Caco-2 (cell line): ENCODE results near the gene VPS45. TPM values are rescaled to one million over a fixed set of nuclear protein-coding genes. Genes with fewer than 3 reads are reported as not detected.

ENCODE experiments used
- BruUV-seq: library from RNA; stranded (reverse); fragments of 400-500 nt; replicated peaks from 2 replicates; lab custom pipeline; 2021; lab: Mats Ljungman, UMichigan
- CTCF ChIA-PET: fragments of 300-600 bp; sonication (Branson Sonifier 250); formaldehyde crosslinking; loops from one replicate; lab custom pipeline; 2022; ENCODE audit warnings: antibody characterized with exemption; lab: Charles Lee
- POLR2A ChIA-PET: fragments of 300-600 bp; sonication (Branson Sonifier 250); formaldehyde crosslinking; loops from one replicate; lab custom pipeline; 2022; ENCODE audit warnings: antibody characterized with exemption; lab: Charles Lee
- DNase-seq, 2 experiments: peaks; one replicate each; pipeline versions ENCODE4 v3.0.0 to v3.0.0-alpha.2; 2020 to 2022
- H3K27me3 ChIP-seq: replicated peaks from 2 replicates; pipeline ENCODE4 v1.6.0; 2011; ENCODE audit warnings: low read length; ENCODE audit not compliant: control insufficient read depth, insufficient read depth
- H3K36me3 ChIP-seq: 2 replicates; pipeline ENCODE4 v1.5.1; 2011; ENCODE audit warnings: low read length; ENCODE audit not compliant: control insufficient read depth, insufficient read depth
- H3K4me1 ChIP-seq: fragments of 250-450 bp; sonication (Bioruptor Pico); 2 replicates; pipeline ENCODE4 v1.5.1; 2020; ENCODE audit warnings: mild to moderate bottlenecking
- H3K4me3 ChIP-seq: 2 replicates; pipeline ENCODE4 v1.5.1; 2011; ENCODE audit warnings: low read depth, mild to moderate bottlenecking, control low read depth, low read length
- H3K9me3 ChIP-seq: fragments of 250-450 bp; sonication (Bioruptor Pico); 2 replicates; pipeline ENCODE4 v1.5.1; 2020; ENCODE audit warnings: mild to moderate bottlenecking, moderate library complexity
- H3K27ac Mint-ChIP-seq: one replicate; pipeline ENCODE4 v1.8.0; 2022; ENCODE audit warnings: mixed read lengths; ENCODE audit not compliant: unreplicated experiment
- H3K27me3 Mint-ChIP-seq: one replicate; pipeline ENCODE4 v1.8.0; 2022; ENCODE audit warnings: mixed read lengths; ENCODE audit not compliant: insufficient read depth, unreplicated experiment
- H3K36me3 Mint-ChIP-seq: one replicate; pipeline ENCODE4 v1.8.0; 2022; ENCODE audit warnings: mild to moderate bottlenecking, mixed read lengths; ENCODE audit not compliant: insufficient read depth, unreplicated experiment
- H3K4me1 Mint-ChIP-seq: one replicate; pipeline ENCODE4 v1.8.0; 2022; ENCODE audit warnings: low read depth, mixed read lengths; ENCODE audit not compliant: unreplicated experiment
- H3K4me3 Mint-ChIP-seq: one replicate; pipeline ENCODE4 v1.8.0; 2022; ENCODE audit warnings: mild to moderate bottlenecking, moderate library complexity, mixed read lengths; ENCODE audit not compliant: unreplicated experiment
- H3K9me3 Mint-ChIP-seq: one replicate; pipeline ENCODE4 v1.8.0; 2022; ENCODE audit warnings: mixed read lengths; ENCODE audit not compliant: unreplicated experiment
- intact Hi-C: fragments of 100-400 bp; cut with micrococcal nuclease; formaldehyde crosslinking; loops from one replicate; pipeline ENCODE4 v1.10.0; 2022; ENCODE audit not compliant: unreplicated experiment
- total RNA-seq: library from RNA; stranded (reverse); gene quantifications from 2 replicates; pipeline ENCODE4 v1.2.3, GENCODE V29; 2022
- TF ChIP-seq, protein P1 (sequence below), 2 experiments: fragments of 200-600 bp in 1 of 2; IDR thresholded peaks; 1 replicate in 1 of 2; 2 replicates in 1 of 2; pipeline versions ENCODE4 v1.5.1 to v1.8.0; 2011 to 2022; ENCODE audit warnings: antibody characterized with exemption in 1 of 2, control low read depth in 1 of 2, inconsistent platforms in 1 of 2, low read depth in 1 of 2, low read length in 1 of 2, mild to moderate bottlenecking in 1 of 2, moderate library complexity in 1 of 2; ENCODE audit not compliant: insufficient read depth in 1 of 2, severe bottlenecking in 1 of 2, unreplicated experiment in 1 of 2

VPS45 gene
- total RNA-seq, 1 experiment from 2014 or later: 19.8 TPM

DNA sequence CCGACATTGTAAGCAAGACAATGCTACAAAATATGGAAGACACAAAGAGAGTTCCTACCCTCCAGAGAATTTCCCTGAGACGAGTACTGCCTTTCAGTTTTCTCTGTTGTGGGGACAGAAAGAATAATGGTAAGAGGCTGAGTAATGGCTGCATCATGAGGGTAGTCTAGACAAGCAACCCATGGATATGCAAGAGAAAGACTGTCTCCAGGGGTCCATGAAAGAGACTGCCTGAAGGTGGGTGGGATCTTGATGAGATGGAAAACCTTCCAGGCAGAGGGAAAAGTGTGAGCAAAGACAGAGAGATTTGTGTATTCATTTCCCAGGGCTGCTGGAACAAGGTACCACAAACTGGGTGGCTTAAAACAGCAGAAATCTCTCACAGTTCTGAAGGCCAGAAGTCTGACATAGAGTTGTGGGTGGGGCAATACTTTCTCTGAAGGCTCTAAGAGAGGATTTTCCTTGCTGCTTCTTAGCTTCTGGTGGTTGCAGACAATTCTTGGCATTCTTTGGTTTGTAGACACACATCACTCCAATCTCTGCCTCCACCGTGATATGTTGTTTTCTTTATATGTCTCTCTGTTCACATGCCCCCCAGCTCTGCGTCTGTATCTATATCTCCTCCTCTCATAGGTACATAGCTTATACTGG lies 126.9 kb downstream of the VPS45 start:
- no peaks in the 10 kb centered on the region for H3K27me3 ChIP-seq
- no peaks in the 10 kb centered on the region for H3K9me3 ChIP-seq
- DNase-seq: no peak
- intact Hi-C loops: no loop called here
- peaks cover 18% of the 10 kb centered on the region; the same call in 1 of the 2 replicates for H3K4me1 ChIP-seq
- BruUV-seq: no TSS peak
- Mint-ChIP-seq H3K9me3 (no peaks in the 10 kb centered on the region), H3K4me1 (peaks cover 4% of the 10 kb centered on the region), H3K27ac (no peak overlapping the region), H3K27me3 (no peaks in the 10 kb centered on the region), H3K36me3 (peaks cover 4% of the 10 kb centered on the region), H3K4me3 (no peak overlapping the region)
- CTCF ChIA-PET: no interaction called here
- TF ChIP-seq, protein P1, sequence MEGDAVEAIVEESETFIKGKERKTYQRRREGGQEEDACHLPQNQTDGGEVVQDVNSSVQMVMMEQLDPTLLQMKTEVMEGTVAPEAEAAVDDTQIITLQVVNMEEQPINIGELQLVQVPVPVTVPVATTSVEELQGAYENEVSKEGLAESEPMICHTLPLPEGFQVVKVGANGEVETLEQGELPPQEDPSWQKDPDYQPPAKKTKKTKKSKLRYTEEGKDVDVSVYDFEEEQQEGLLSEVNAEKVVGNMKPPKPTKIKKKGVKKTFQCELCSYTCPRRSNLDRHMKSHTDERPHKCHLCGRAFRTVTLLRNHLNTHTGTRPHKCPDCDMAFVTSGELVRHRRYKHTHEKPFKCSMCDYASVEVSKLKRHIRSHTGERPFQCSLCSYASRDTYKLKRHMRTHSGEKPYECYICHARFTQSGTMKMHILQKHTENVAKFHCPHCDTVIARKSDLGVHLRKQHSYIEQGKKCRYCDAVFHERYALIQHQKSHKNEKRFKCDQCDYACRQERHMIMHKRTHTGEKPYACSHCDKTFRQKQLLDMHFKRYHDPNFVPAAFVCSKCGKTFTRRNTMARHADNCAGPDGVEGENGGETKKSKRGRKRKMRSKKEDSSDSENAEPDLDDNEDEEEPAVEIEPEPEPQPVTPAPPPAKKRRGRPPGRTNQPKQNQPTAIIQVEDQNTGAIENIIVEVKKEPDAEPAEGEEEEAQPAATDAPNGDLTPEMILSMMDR (IDR thresholded peaks at IDR 0.05; ENCODE audit: insufficient read depth in 1 of 2, low read depth in 1 of 2, low read length in 1 of 2, severe bottlenecking in 1 of 2, unreplicated experiment in 1 of 2): no peak
- H3K36me3 ChIP-seq: no peaks in the 10 kb centered on the region
- no peak overlapping the region for H3K4me3 ChIP-seq
- POLR2A ChIA-PET: no interaction called here

Other genes with a start within 250 kb of the VPS45 start
- 22.7 and 22.9 TPM in 2 replicates for gene BOLA1, start 168.2 kb upstream of the VPS45 start, total RNA-seq
- gene SV2A, start 149.9 kb upstream of the VPS45 start, total RNA-seq: 4.7 TPM in 2 replicates
- gene SF3B4, start 140.0 kb upstream of the VPS45 start, total RNA-seq: 103 and 104 TPM in 2 replicates
- gene MTMR11, start 130.9 kb upstream of the VPS45 start, total RNA-seq: 2.2 and 2.3 TPM in 2 replicates
- gene OTUD7B, start 57.0 kb upstream of the VPS45 start, total RNA-seq: 18.3 and 19.6 TPM in 2 replicates
- gene PLEKHO1, start 82.1 kb downstream of the VPS45 start, total RNA-seq: 2.1 and 3.6 TPM in 2 replicates
- gene ANP32E, start 168.3 kb downstream of the VPS45 start, total RNA-seq: 26.8 and 30.6 TPM in 2 replicates
- gene CA14, start 190.0 kb downstream of the VPS45 start, total RNA-seq: not detected in 2 replicates
- 93.8 and 96.7 TPM in 2 replicates for gene APH1A, start 201.2 kb downstream of the VPS45 start, total RNA-seq
- gene C1orf54, start 205.0 kb downstream of the VPS45 start, total RNA-seq: 0.26 and 0.82 TPM in 2 replicates
- gene CIART, start 214.8 kb downstream of the VPS45 start, total RNA-seq: 2.6 and 3.2 TPM in 2 replicates
- 16.7 and 17.5 TPM in 2 replicates for gene MRPS21, start 226.1 kb downstream of the VPS45 start, total RNA-seq